Mammary epithelial cell (primary cell): Measurements from ENCODE around the gene CEP85L.

Experiments used
- EZH2 ChIP-seq: IDR thresholded peaks from 2 replicates; pipeline ENCODE4 v1.6.1; 2012; ENCODE audit warnings: low read length, inconsistent platforms, borderline replicate concordance
- TF ChIP-seq, protein P1 (sequence below), 2 donors: IDR thresholded peaks in 1 of 2; conservative IDR thresholded peaks in 1 of 2; 2 replicates each; pipeline ENCODE4 v1.5.1; 2011 to 2012; ENCODE audit warnings: inconsistent platforms in 2 of 2, low read length in 2 of 2, mild to moderate bottlenecking in 2 of 2, control low read depth in 1 of 2, low read depth in 1 of 2; ENCODE audit not compliant: insufficient read depth in 1 of 2; ENCODE audit errors: extremely low read depth in 1 of 2

DNA sequence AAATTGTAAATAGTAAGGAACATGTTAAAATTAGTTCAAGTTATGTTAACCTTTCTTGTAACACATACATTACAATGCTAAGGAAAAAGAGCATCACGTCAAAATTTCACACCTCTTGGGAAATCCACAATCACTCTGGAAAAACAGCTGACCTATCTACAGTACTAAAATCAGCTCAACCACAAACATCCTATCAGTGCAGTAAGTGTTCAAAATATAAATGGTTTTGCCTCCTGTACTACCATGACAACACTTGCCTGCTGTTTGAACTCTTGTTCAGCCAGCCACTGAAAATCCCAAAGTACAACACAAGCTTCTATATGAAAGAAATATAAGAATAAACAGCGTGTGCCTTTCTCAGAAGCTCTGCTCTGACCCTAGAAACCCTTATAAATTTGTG lies 186.8 kb downstream of the CEP85L start:
- no peak for TF ChIP-seq EZH2
- TF ChIP-seq, protein P1, sequence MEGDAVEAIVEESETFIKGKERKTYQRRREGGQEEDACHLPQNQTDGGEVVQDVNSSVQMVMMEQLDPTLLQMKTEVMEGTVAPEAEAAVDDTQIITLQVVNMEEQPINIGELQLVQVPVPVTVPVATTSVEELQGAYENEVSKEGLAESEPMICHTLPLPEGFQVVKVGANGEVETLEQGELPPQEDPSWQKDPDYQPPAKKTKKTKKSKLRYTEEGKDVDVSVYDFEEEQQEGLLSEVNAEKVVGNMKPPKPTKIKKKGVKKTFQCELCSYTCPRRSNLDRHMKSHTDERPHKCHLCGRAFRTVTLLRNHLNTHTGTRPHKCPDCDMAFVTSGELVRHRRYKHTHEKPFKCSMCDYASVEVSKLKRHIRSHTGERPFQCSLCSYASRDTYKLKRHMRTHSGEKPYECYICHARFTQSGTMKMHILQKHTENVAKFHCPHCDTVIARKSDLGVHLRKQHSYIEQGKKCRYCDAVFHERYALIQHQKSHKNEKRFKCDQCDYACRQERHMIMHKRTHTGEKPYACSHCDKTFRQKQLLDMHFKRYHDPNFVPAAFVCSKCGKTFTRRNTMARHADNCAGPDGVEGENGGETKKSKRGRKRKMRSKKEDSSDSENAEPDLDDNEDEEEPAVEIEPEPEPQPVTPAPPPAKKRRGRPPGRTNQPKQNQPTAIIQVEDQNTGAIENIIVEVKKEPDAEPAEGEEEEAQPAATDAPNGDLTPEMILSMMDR (conservative IDR thresholded peaks at IDR 0.05 in 1 of 2, IDR thresholded peaks at IDR 0.05 in 1 of 2; ENCODE audit: extremely low read depth in 1 of 2, insufficient read depth in 1 of 2, low read depth in 1 of 2, low read length in 2 of 2): no peak
